Loucy (cell line): ENCODE data around the gene XYLB.

ENCODE experiments used
- CTCF ChIP-seq: fragments of 200-600 bp; sonication (generic); conservative IDR thresholded peaks from 2 replicates; pipeline ENCODE4 v1.5.1; 2014; ENCODE audit warnings: mild to moderate bottlenecking, antibody characterized with exemption, low read length
- EZH2phosphoT487 ChIP-seq: fragments of 200-600 bp; IDR thresholded peaks from 2 replicates; pipeline ENCODE4 v1.6.1; 2018; ENCODE audit warnings: antibody characterized with exemption, mild to moderate bottlenecking, moderate library complexity, borderline replicate concordance

GRCh38 chr3:38460377-38461270, 114.0 kb downstream of the XYLB start:
- no peak for TF ChIP-seq CTCF
- no peak for TF ChIP-seq EZH2phosphoT487
